HEK293 (cell line): ENCODE measurements around the gene ZNF609.

Experiments used
- CTCF ChIA-PET: fragments of 350-600 bp; formaldehyde crosslinking; extraction: SDS; loops from one replicate; lab custom pipeline; 2021; ENCODE audit warnings: antibody characterized with exemption; lab: Yijun Ruan, JAX
- POLR2A ChIA-PET: fragments of 300-600 bp; formaldehyde crosslinking; extraction: SDS; loops from one replicate; lab custom pipeline; 2020; ENCODE audit warnings: antibody characterized with exemption, inconsistent platforms; lab: Yijun Ruan, JAX
- H3K27ac ChIP-seq: fragments of 200-500 bp; sonication (Bioruptor generic); 2 replicates; pipeline ENCODE4 v1.5.1; 2014; ENCODE audit warnings: low read depth, low read length, control low read depth, inconsistent platforms; ENCODE audit errors: extremely low read depth
- H3K36me3 ChIP-seq, 2 experiments: fragments of 200-500 bp in 1 of 2; sonication (Bioruptor generic) in 1 of 2; 1 replicate in 1 of 2; 2 replicates in 1 of 2; pipeline ENCODE4 v1.5.1; 2014 to 2017; ENCODE audit warnings: inconsistent platforms in 2 of 2, low read length in 2 of 2; ENCODE audit not compliant: control insufficient read depth in 2 of 2, insufficient read depth in 1 of 2
- H3K4me1 ChIP-seq: fragments of 200-500 bp; sonication (Bioruptor generic); 2 replicates; pipeline ENCODE4 v1.5.1; 2014; ENCODE audit warnings: mild to moderate bottlenecking, low read length, inconsistent platforms; ENCODE audit not compliant: control insufficient read depth, insufficient read depth
- H3K4me3 ChIP-seq: 2 replicates; pipeline ENCODE4 v1.5.1; 2011; ENCODE audit warnings: low read depth, mild to moderate bottlenecking, control low read depth, low read length, moderate library complexity
- H3K9me3 ChIP-seq: fragments of 200-500 bp; sonication (Bioruptor generic); 2 replicates; pipeline ENCODE4 v1.5.1; 2014; ENCODE audit warnings: low read depth, low read length, inconsistent platforms; ENCODE audit not compliant: control insufficient read depth, insufficient read depth
- EGR2 ChIP-seq: fragments of 450-650 bp; formaldehyde crosslinking; IDR thresholded peaks from 2 replicates; pipeline ENCODE4 v1.5.1; 2016; ENCODE audit warnings: low read depth, missing biosample characterization, missing genetic modification characterization
- FEZF1 ChIP-seq: fragments of 450-650 bp; formaldehyde crosslinking; IDR thresholded peaks from 2 replicates; pipeline ENCODE4 v1.5.1; 2016; ENCODE audit warnings: missing biosample characterization, missing genetic modification characterization
- GFI1B ChIP-seq: fragments of 450-650 bp; formaldehyde crosslinking; IDR thresholded peaks from 2 replicates; pipeline ENCODE4 v1.5.1; 2016; ENCODE audit warnings: missing biosample characterization, missing genetic modification characterization
- GLI2 ChIP-seq: fragments of 450-650 bp; formaldehyde crosslinking; IDR thresholded peaks from 2 replicates; pipeline ENCODE4; 2017; ENCODE audit warnings: missing biosample characterization, missing genetic modification characterization, low read depth, borderline replicate concordance
- KLF1 ChIP-seq: fragments of 450-650 bp; formaldehyde crosslinking; IDR thresholded peaks from 2 replicates; pipeline ENCODE4 v1.5.1; 2016; ENCODE audit warnings: missing biosample characterization, missing genetic modification characterization
- MYNN ChIP-seq: fragments of 450-650 bp; formaldehyde crosslinking; IDR thresholded peaks from 2 replicates; pipeline ENCODE4 v1.5.1; 2016; ENCODE audit warnings: missing biosample characterization, missing genetic modification characterization, borderline replicate concordance
- SCRT2 ChIP-seq: fragments of 450-650 bp; formaldehyde crosslinking; IDR thresholded peaks from 2 replicates; pipeline ENCODE4 v1.5.1; 2016; ENCODE audit warnings: missing biosample characterization, missing genetic modification characterization
- SP7 ChIP-seq: fragments of 450-650 bp; formaldehyde crosslinking; IDR thresholded peaks from 2 replicates; pipeline ENCODE4 v1.5.1; 2016; ENCODE audit warnings: missing biosample characterization, missing genetic modification characterization
- YY1 ChIP-seq: fragments of 450-650 bp; formaldehyde crosslinking; IDR thresholded peaks from 2 replicates; pipeline ENCODE4 v1.5.1; 2018; ENCODE audit warnings: missing biosample characterization, missing genetic modification characterization
- ZBTB1 ChIP-seq: fragments of 450-650 bp; formaldehyde crosslinking; IDR thresholded peaks from 2 replicates; pipeline ENCODE4 v1.5.1; 2016; ENCODE audit warnings: missing biosample characterization, missing genetic modification characterization
- ZFP69B ChIP-seq: fragments of 450-650 bp; formaldehyde crosslinking; IDR thresholded peaks from 2 replicates; pipeline ENCODE4 v1.5.1; 2016; ENCODE audit warnings: missing biosample characterization, missing genetic modification characterization
- ZNF112 ChIP-seq: fragments of 450-650 bp; formaldehyde crosslinking; IDR thresholded peaks from 2 replicates; pipeline ENCODE4 v1.5.0; 2017; ENCODE audit warnings: missing biosample characterization, missing genetic modification characterization
- ZNF16 ChIP-seq: fragments of 450-650 bp; formaldehyde crosslinking; IDR thresholded peaks from 2 replicates; pipeline ENCODE4 v1.5.1; 2016; ENCODE audit warnings: low read depth, missing biosample characterization, missing genetic modification characterization
- ZNF266 ChIP-seq: fragments of 450-650 bp; formaldehyde crosslinking; IDR thresholded peaks from 2 replicates; pipeline ENCODE4 v1.5.1; 2016; ENCODE audit warnings: missing biosample characterization, missing genetic modification characterization, low read depth
- ZNF324 ChIP-seq: fragments of 450-650 bp; formaldehyde crosslinking; IDR thresholded peaks from 2 replicates; pipeline ENCODE4 v1.5.1; 2016; ENCODE audit warnings: missing biosample characterization, missing genetic modification characterization
- ZNF354C ChIP-seq: fragments of 450-650 bp; formaldehyde crosslinking; IDR thresholded peaks from 2 replicates; pipeline ENCODE4 v1.5.1; 2016; ENCODE audit warnings: missing biosample characterization, missing genetic modification characterization, low read depth, borderline replicate concordance
- ZNF426 ChIP-seq: fragments of 450-650 bp; formaldehyde crosslinking; IDR thresholded peaks from 2 replicates; pipeline ENCODE4 v1.5.1; 2017; ENCODE audit warnings: missing biosample characterization, missing genetic modification characterization, mild to moderate bottlenecking, inconsistent platforms, moderate library complexity
- ZNF48 ChIP-seq: fragments of 450-650 bp; formaldehyde crosslinking; IDR thresholded peaks from 2 replicates; pipeline ENCODE4 v1.5.1; 2016; ENCODE audit warnings: missing biosample characterization, missing genetic modification characterization
- ZNF529 ChIP-seq: fragments of 450-650 bp; formaldehyde crosslinking; IDR thresholded peaks from 2 replicates; pipeline ENCODE4 v1.5.1; 2017; ENCODE audit warnings: missing genetic modification characterization, missing biosample characterization; ENCODE audit not compliant: insufficient replicate concordance
- ZNF548 ChIP-seq: fragments of 450-650 bp; formaldehyde crosslinking; IDR thresholded peaks from 2 replicates; pipeline ENCODE4 v1.5.1; 2016; ENCODE audit warnings: missing biosample characterization, missing genetic modification characterization
- ZNF560 ChIP-seq: fragments of 450-650 bp; formaldehyde crosslinking; IDR thresholded peaks from 2 replicates; pipeline ENCODE4 v1.5.1; 2017; ENCODE audit warnings: missing biosample characterization, missing genetic modification characterization, borderline replicate concordance
- ZNF785 ChIP-seq: fragments of 450-650 bp; formaldehyde crosslinking; IDR thresholded peaks from 2 replicates; pipeline ENCODE4 v1.5.1; 2016; ENCODE audit warnings: missing biosample characterization, missing genetic modification characterization
- ZNF830 ChIP-seq: fragments of 450-650 bp; IDR thresholded peaks from 2 replicates; pipeline ENCODE4 v1.5.0; 2018; ENCODE audit warnings: missing biosample characterization, missing genetic modification characterization, low read depth, mild to moderate bottlenecking, moderate library complexity
- TF ChIP-seq, protein P1 (sequence below): fragments of 450-650 bp; formaldehyde crosslinking; IDR thresholded peaks from 2 replicates; pipeline ENCODE4 v1.5.1; 2016; ENCODE audit warnings: missing biosample characterization, missing genetic modification characterization
- TF ChIP-seq, protein P2 (sequence below): fragments of 450-650 bp; formaldehyde crosslinking; IDR thresholded peaks from 2 replicates; pipeline ENCODE4 v1.5.1; 2017; ENCODE audit warnings: missing biosample characterization, missing genetic modification characterization
- TF ChIP-seq, protein P3 (sequence below): fragments of 450-650 bp; formaldehyde crosslinking; IDR thresholded peaks from 2 replicates; pipeline ENCODE4 v1.5.1; 2016; ENCODE audit warnings: missing biosample characterization, missing genetic modification characterization

The ZNF609 gene

GRCh38 chr15:64599716-64600115, 139.3 kb downstream of the ZNF609 start:
- Histone ChIP-seq H3K9me3 (no peaks in the 10 kb centered on the region), H3K4me1 (peaks cover 17% of the 10 kb centered on the region; the same call in 1 of the 2 replicates), H3K4me3 (no peak overlapping the region), H3K36me3 (no peaks in the 10 kb centered on the region), H3K27ac (no peak overlapping the region)
- POLR2A ChIA-PET: no interaction called here
- CTCF ChIA-PET: no interaction called here
- TF ChIP-seq KLF1 (tag by site-specific recombination): no peak
- no peak for TF ChIP-seq ZNF830 (tag by site-specific recombination)
- no peak for TF ChIP-seq ZNF560 (tag by site-specific recombination)
- TF ChIP-seq GLI2 (tag by site-specific recombination): no peak
- TF ChIP-seq ZFP69B (tag by site-specific recombination): no peak
- TF ChIP-seq FEZF1 (tag by site-specific recombination): no peak
- TF ChIP-seq ZNF324 (tag by site-specific recombination): no peak
- no peak for TF ChIP-seq MYNN
- TF ChIP-seq ZNF354C (tag by site-specific recombination): no peak
- TF ChIP-seq, protein P1, sequence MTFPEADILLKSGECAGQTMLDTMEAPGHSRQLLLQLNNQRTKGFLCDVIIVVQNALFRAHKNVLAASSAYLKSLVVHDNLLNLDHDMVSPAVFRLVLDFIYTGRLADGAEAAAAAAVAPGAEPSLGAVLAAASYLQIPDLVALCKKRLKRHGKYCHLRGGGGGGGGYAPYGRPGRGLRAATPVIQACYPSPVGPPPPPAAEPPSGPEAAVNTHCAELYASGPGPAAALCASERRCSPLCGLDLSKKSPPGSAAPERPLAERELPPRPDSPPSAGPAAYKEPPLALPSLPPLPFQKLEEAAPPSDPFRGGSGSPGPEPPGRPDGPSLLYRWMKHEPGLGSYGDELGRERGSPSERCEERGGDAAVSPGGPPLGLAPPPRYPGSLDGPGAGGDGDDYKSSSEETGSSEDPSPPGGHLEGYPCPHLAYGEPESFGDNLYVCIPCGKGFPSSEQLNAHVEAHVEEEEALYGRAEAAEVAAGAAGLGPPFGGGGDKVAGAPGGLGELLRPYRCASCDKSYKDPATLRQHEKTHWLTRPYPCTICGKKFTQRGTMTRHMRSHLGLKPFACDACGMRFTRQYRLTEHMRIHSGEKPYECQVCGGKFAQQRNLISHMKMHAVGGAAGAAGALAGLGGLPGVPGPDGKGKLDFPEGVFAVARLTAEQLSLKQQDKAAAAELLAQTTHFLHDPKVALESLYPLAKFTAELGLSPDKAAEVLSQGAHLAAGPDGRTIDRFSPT: no peak
- TF ChIP-seq, protein P2, sequence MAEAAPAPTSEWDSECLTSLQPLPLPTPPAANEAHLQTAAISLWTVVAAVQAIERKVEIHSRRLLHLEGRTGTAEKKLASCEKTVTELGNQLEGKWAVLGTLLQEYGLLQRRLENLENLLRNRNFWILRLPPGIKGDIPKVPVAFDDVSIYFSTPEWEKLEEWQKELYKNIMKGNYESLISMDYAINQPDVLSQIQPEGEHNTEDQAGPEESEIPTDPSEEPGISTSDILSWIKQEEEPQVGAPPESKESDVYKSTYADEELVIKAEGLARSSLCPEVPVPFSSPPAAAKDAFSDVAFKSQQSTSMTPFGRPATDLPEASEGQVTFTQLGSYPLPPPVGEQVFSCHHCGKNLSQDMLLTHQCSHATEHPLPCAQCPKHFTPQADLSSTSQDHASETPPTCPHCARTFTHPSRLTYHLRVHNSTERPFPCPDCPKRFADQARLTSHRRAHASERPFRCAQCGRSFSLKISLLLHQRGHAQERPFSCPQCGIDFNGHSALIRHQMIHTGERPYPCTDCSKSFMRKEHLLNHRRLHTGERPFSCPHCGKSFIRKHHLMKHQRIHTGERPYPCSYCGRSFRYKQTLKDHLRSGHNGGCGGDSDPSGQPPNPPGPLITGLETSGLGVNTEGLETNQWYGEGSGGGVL: no peak
- no peak for TF ChIP-seq YY1 (tag by site-specific recombination)
- TF ChIP-seq ZNF426 (tag by site-specific recombination): no peak
- TF ChIP-seq, protein P3, sequence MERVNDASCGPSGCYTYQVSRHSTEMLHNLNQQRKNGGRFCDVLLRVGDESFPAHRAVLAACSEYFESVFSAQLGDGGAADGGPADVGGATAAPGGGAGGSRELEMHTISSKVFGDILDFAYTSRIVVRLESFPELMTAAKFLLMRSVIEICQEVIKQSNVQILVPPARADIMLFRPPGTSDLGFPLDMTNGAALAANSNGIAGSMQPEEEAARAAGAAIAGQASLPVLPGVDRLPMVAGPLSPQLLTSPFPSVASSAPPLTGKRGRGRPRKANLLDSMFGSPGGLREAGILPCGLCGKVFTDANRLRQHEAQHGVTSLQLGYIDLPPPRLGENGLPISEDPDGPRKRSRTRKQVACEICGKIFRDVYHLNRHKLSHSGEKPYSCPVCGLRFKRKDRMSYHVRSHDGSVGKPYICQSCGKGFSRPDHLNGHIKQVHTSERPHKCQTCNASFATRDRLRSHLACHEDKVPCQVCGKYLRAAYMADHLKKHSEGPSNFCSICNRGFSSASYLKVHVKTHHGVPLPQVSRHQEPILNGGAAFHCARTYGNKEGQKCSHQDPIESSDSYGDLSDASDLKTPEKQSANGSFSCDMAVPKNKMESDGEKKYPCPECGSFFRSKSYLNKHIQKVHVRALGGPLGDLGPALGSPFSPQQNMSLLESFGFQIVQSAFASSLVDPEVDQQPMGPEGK (tag by site-specific recombination): no peak
- TF ChIP-seq ZNF266 (tag by site-specific recombination): no peak
- no peak for TF ChIP-seq ZBTB1
- TF ChIP-seq ZNF548 (tag by site-specific recombination): no peak
- TF ChIP-seq ZNF16 (tag by site-specific recombination): no peak
- no peak for TF ChIP-seq ZNF48 (tag by site-specific recombination)
- no peak for TF ChIP-seq GFI1B (tag by site-specific recombination)

DNA sequence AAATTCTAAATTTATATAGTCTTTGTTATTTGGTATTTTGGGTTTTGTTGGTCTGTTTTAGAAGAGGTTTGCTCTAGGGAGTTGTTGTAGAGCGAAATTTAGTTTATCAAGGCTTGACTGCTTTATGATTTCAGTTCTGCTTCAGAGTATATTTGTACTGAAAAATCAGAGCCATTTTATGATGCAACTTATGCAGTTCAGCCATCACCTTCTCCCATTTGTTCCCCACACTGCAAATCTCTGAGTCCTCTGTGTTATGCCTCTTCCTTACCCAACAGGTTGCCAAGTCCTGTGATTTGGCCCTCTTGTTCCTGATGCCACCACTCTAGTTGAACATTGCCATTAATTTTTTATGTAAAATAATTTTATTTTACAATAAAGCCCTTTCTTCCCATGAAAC, 140.4 kb downstream of the ZNF609 start:
- peaks cover 17% of the 10 kb centered on the region; the same call in 1 of the 2 replicates for H3K4me1 ChIP-seq
- no peak for TF ChIP-seq SP7 (tag by site-specific recombination)
- no peak for TF ChIP-seq KLF1 (tag by site-specific recombination)
- no peak for TF ChIP-seq ZNF785 (tag by site-specific recombination)
- no peak for TF ChIP-seq ZNF112 (tag by site-specific recombination)
- TF ChIP-seq SCRT2 (tag by site-specific recombination): peak; percentile 43
- TF ChIP-seq EGR2 (tag by site-specific recombination): no peak
- TF ChIP-seq ZNF529: no peak
- CTCF ChIA-PET: interaction anchor here (0.6 kb wide), 1 partner anchor 72 kb away, joined by 3 read pairs; no protein-coding TSS in a partner anchor
- H3K36me3 ChIP-seq: no peaks in the 10 kb centered on the region
- H3K27ac ChIP-seq: no peak overlapping the region
- no peaks in the 10 kb centered on the region for H3K9me3 ChIP-seq
- POLR2A ChIA-PET: no interaction called here
- no peak overlapping the region for H3K4me3 ChIP-seq
